PC-3 (cell line): ENCODE results near the gene ITGB1.

ENCODE experiments used
- EZH2 ChIP-seq: fragments of 300-600 bp; sonication (generic); IDR thresholded peaks from one replicate; pipeline ENCODE4 v1.6.1; 2017; ENCODE audit warnings: antibody characterized with exemption, mild to moderate bottlenecking, low read length; ENCODE audit not compliant: unreplicated experiment
- TF ChIP-seq, protein P1 (sequence below): fragments of 300-600 bp; sonication (generic); conservative IDR thresholded peaks from 2 replicates; pipeline ENCODE4 v1.5.1; 2017; ENCODE audit warnings: antibody characterized with exemption, low read depth, mild to moderate bottlenecking, low read length

DNA sequence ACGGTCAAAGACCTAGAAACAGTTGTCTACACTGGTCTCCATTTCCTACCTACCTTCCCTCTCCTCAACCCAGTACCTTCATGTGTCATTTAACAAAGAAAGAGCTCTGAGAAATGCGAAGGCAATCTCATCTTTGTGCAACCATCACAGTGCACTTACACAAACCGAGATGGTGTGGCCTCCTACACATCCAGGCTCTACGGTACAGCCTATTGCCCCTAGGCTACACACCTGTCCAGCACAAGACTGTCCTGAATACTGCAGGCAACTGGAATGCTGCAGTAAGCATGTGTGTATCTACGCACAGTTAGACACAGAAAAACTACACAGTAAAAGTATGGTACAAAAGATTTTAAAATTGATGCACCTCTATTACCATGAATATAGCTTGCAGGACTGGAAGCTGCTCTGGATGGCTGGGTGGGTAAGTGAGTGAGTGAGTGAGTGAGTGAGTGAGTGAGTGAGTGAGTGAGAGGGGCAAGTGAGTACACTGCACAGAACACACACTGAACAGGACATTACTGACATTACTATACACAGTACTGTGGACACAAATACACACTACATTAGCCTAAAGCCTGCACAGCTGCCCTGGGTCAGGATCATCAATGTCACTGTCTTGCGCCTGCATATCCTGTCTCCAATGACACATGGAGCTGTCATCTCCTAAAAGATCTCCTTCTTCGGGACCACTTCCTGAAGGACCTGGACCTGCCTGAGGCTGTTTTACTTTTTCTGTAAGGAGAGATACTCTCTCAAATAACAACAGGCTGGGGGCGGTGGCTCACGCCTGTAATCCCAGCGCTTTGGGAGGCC, 18.5 kb downstream of the ITGB1 start:
- TF ChIP-seq, protein P1, sequence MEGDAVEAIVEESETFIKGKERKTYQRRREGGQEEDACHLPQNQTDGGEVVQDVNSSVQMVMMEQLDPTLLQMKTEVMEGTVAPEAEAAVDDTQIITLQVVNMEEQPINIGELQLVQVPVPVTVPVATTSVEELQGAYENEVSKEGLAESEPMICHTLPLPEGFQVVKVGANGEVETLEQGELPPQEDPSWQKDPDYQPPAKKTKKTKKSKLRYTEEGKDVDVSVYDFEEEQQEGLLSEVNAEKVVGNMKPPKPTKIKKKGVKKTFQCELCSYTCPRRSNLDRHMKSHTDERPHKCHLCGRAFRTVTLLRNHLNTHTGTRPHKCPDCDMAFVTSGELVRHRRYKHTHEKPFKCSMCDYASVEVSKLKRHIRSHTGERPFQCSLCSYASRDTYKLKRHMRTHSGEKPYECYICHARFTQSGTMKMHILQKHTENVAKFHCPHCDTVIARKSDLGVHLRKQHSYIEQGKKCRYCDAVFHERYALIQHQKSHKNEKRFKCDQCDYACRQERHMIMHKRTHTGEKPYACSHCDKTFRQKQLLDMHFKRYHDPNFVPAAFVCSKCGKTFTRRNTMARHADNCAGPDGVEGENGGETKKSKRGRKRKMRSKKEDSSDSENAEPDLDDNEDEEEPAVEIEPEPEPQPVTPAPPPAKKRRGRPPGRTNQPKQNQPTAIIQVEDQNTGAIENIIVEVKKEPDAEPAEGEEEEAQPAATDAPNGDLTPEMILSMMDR: no peak
- TF ChIP-seq EZH2: no peak
